PFSK-1 (cell line): ENCODE measurements around the gene AAK1.

Experiments used
- POLR2AphosphoS5 ChIP-seq: IDR thresholded peaks from 2 replicates; pipeline ENCODE4 v1.6.1; 2012; ENCODE audit warnings: low read depth, mild to moderate bottlenecking, control low read depth, low read length, moderate library complexity
- SIN3A ChIP-seq: IDR thresholded peaks from 2 replicates; pipeline ENCODE4 v1.6.1; 2012; ENCODE audit warnings: mild to moderate bottlenecking, low read length, moderate library complexity, borderline replicate concordance; ENCODE audit not compliant: insufficient read depth
- TAF1 ChIP-seq: IDR thresholded peaks from 2 replicates; pipeline ENCODE4 v1.6.1; 2012; ENCODE audit warnings: low read length, control low read depth, borderline replicate concordance; ENCODE audit not compliant: insufficient read depth
- TF ChIP-seq, protein P1 (sequence below), 2 experiments: IDR thresholded peaks; 2 replicates each; pipeline versions ENCODE4 v1.6.1 to v1.8.0; 2011 to 2012; ENCODE audit warnings: low read depth in 2 of 2, low read length in 2 of 2, control low read depth in 1 of 2, inconsistent platforms in 1 of 2, mild to moderate bottlenecking in 1 of 2, moderate library complexity in 1 of 2; ENCODE audit not compliant: insufficient read depth in 1 of 2

DNA sequence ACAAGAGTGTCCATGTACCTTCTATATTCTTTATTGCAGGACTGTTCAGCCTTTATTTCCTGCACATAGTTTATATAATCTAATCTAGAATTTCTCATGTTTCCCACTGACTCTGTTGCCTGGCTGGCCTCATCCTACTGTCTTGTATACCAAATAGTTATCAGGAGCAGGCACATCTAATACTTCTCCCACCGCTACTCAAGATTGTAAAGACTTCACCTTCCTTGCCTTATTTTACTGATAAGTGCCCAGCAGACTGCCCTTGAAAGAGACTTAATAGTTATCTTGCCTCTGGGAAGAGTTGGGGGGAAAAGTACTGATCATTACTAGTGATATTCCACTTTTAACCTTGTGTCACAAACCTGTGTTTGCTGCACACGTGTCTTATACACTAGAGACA is 26.1 kb upstream of the AAK1 start:
- no peak for TF ChIP-seq TAF1
- TF ChIP-seq SIN3A, result no peak
- TF ChIP-seq POLR2AphosphoS5, result no peak
- TF ChIP-seq, protein P1, sequence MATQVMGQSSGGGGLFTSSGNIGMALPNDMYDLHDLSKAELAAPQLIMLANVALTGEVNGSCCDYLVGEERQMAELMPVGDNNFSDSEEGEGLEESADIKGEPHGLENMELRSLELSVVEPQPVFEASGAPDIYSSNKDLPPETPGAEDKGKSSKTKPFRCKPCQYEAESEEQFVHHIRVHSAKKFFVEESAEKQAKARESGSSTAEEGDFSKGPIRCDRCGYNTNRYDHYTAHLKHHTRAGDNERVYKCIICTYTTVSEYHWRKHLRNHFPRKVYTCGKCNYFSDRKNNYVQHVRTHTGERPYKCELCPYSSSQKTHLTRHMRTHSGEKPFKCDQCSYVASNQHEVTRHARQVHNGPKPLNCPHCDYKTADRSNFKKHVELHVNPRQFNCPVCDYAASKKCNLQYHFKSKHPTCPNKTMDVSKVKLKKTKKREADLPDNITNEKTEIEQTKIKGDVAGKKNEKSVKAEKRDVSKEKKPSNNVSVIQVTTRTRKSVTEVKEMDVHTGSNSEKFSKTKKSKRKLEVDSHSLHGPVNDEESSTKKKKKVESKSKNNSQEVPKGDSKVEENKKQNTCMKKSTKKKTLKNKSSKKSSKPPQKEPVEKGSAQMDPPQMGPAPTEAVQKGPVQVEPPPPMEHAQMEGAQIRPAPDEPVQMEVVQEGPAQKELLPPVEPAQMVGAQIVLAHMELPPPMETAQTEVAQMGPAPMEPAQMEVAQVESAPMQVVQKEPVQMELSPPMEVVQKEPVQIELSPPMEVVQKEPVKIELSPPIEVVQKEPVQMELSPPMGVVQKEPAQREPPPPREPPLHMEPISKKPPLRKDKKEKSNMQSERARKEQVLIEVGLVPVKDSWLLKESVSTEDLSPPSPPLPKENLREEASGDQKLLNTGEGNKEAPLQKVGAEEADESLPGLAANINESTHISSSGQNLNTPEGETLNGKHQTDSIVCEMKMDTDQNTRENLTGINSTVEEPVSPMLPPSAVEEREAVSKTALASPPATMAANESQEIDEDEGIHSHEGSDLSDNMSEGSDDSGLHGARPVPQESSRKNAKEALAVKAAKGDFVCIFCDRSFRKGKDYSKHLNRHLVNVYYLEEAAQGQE (IDR thresholded peaks at IDR 0.05; ENCODE audit: insufficient read depth in 1 of 2, low read depth in 2 of 2, low read length in 2 of 2), result no peak
